Activated CD8-positive, alpha-beta memory T cell treated with anti-CD3 and anti-CD28 coated beads for 24 hours (primary cell): ENCODE measurements around the gene NPHP4.

Experiments used
- DNase-seq: peaks from one replicate; pipeline ENCODE4 v3.0.0-alpha.2; 2020

NPHP4 gene

GRCh38 chr1:5986018-5986417 lies 6.2 kb downstream of the NPHP4 start:
- DNase-seq: no peak

DNA sequence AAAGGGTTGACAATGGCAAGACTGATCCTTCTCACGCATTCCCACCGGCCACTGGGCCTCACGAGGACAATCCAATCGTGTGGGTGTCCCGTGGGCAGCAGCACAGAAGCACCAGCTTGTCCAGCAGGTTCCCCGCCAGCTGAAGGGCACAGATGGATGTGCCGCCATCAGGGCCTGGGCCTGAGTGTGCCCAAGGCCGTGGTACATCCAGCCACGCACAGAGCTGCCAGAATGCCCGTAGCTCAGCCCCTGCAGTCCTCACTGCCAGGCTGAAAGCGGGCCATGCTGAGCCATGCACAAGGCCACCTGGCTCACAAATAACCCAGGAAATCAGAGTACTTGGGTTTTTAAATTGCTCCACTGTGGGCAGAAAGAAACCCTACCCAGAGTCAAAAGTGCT lies 7.0 kb downstream of the NPHP4 start:
- DNase-seq: no peak

- no peak for DNase-seq
Measured at GRCh38 chr1:5983361-5984103, 8.7 kb downstream of the NPHP4 start.

- no peak for DNase-seq
Measured at GRCh38 chr1:5982868-5983267, 9.4 kb downstream of the NPHP4 start.

- no peak for DNase-seq
Measured at GRCh38 chr1:5982276-5982675, 9.9 kb downstream of the NPHP4 start.

GRCh38 chr1:5981009-5981380 lies 11.2 kb downstream of the NPHP4 start:
- DNase-seq: no peak

DNA sequence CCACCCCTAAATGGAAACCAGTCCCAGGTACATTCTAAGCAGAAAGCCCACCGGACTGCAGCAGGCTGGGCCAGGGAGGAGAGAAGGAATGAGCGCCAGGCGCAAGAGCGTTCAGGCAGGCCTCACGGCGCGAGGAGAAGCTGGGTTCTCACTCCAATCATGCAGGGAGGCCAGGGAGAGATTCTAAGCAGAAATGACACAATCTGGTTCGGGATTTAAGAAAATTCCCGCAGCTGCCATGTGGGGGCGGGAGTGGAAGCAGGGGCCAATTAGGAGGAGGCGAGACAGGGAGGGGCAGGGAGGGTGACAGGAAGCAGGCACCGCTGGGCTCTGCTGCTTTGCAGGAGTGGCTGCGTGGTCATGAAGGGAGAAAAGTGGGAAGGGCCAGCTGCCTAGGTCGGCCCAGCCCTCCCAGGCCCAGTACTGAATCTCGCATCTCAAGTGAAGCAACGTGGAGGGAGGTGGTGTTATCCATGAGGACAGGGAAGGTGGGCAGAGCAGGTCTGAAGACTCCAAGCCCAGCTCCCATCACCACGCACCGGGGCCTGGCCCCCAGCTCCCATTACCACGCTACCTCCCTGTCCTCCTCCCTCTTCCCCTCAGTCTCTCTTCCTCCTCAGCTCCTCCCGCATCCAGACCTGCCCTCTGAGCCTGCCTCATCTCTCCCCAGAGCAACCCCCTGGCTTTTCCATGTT lies 11.8 kb downstream of the NPHP4 start:
- DNase-seq: no peak

DNA sequence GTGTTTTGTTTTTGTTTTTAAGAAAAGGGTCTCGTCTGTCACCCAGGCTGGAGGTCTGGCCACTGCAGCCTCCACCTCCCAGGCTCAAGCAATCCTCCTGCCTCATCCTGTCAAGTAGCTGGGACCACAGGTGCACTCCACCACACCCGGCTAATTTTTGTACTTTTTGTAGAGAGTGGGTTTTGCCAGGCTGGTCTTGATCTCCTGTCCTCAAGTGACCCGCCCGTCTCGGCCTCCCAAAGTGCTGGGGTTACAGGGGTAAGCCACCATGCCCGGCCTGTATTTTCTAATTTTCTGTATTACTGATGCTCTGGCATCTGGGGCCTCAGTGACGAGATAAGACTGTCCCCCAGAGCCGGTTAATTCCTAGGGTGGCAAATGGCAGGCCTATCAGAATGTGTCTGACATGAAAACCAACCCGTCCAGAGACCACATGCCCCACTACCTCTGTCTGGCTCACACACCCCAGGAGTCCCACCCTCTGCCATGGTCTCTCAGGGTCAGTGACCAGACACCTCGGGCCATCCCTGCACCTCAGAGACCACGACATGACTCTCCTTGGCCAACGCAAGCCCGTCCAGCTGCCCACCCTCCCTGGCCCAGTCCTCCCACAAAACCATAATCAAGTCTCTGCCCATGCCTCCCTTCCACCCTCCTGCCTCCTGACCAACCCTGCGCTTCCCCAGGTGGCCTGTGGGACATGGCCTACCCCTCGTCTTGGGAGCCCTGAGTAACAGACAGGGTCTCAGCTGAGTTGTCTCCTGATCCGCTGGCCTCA lies 12.5 kb downstream of the NPHP4 start:
- DNase-seq: no peak

- DNase-seq: no peak
Measured at GRCh38 chr1:5978452-5978851, 13.8 kb downstream of the NPHP4 start.

GRCh38 chr1:5977494-5978444 lies 14.5 kb downstream of the NPHP4 start:
- DNase-seq: no peak

- no peak for DNase-seq
Measured at GRCh38 chr1:5976726-5977493, 15.3 kb downstream of the NPHP4 start.

GRCh38 chr1:5976231-5976630 lies 16.0 kb downstream of the NPHP4 start:
- no peak for DNase-seq

DNA sequence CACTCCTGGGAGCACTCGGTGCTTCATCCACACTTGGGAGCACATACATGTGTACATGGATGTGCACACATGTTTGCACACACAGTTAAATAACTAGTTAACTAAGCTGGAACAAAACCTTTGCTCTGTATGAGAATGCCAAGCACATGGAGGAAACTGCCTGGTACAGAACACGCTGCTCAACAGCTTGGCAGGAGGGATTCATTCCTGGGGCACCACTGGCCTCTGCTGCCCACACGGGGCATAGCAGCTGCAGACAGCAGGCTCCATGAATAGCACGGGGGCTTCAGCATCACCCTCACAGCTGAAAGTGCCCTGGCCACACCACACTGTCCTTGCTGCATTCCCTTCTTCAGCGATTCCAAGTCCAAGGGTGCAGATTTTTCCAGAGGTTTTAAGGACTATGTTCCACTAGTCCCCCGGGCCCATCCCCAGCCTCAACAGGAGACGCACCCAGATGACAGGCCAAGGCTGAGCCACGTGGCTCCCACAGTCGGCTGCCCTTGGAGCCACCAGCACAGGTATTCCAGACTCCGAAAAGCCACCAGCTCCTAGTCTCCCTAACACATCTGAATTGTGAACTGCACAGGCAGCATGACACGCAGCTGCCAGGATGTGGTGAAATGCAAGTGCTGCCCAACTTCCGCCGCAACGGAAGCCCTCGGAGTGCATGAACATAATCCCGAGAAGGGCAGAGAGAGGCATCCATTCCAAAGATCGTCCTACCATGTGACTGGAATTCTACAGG lies 16.9 kb downstream of the NPHP4 start:
- DNase-seq: peak; percentile 66

GRCh38 chr1:5974631-5975030 lies 17.6 kb downstream of the NPHP4 start:
- DNase-seq: no peak

- DNase-seq: no peak
Measured at GRCh38 chr1:5973771-5974170, 18.5 kb downstream of the NPHP4 start.

DNA sequence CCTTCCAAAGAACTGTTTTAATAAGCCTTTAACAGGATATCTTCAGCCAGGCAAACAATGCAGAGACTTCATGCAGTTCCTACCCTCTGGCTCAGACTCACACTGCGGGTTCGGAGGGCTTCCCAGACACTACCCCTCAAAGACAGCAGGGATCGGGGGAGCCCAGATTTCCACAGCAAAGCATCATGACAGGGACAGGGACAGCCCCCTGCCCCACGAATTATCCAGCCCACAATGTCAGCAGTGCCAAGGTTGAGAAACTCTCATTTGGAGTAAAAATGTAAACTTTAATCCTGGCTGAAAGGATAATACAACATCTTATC lies 20.1 kb downstream of the NPHP4 start:
- no peak for DNase-seq

- no peak for DNase-seq
Measured at GRCh38 chr1:5971471-5972197, 20.6 kb downstream of the NPHP4 start.

DNA sequence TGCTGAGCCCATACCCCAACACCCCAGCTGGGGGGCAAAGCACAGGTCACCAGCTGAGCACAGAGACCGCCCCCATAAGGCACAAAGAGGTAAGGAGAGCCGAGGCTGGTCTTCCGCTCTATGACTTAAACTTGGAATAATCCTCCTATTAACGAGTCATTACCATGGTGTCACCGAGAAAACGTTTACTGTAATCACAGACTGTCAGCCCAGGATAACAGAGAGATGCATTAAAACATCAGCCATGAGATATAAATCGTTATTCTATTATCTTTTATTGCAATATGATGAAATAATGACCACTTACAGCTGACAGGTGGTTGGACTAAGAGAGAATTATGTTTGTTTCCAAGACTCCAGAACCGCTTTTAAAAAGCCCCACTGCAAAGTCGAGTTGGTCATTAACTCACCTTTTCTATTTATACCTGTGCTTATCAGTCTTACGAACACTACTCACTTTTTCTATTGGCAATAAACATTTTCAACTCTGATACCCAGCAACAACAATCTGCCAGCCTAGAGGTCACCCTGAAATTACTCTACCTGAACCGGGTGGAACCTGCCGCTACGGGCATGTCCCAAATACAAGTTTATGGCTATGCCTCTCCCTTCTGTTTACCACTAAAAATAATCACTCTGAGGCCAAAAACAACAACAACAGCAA lies 21.5 kb downstream of the NPHP4 start:
- DNase-seq: no peak

DNA sequence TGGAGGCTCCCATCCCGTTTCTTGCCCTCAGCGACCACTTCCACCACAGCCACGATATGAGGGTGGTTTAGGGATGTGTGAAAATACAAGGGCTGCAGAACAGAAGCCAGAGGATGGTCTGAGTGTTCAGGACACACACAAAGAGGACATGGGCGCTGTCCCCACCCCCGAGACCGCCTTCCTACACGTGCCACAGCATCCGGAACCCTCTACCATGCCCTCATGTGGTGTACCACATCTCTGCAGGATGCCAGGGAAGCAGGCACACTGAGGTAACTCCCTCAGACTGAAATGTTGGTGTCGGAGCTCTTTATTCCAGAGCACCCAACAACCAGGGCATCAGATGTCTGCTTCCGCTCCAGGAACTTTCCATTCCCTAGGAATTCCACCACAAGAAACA lies 23.1 kb downstream of the NPHP4 start:
- DNase-seq: no peak

GRCh38 chr1:5968161-5968736 lies 24.0 kb downstream of the NPHP4 start:
- no peak for DNase-seq
